Muscle of back (tissue), 13 donors: ENCODE results near the gene TEX261. TPM values are rescaled to one million over a fixed set of nuclear protein-coding genes. Genes with fewer than 3 reads are reported as not detected.
"Not testable (repeated sequence)": the region's sequence is repeated elsewhere in the genome, so short reads cannot be mapped to it uniquely, and the experiment has no call there.

Experiments
- DNase-seq, 3 donors: peaks; one replicate each; pipeline versions ENCODE4 v3.0.0 to v3.0.0-alpha.2; 2013
- long read RNA-seq, 9 donors: transcript quantifications; one replicate each; lab custom pipeline, GENCODE V29; 2026
- polyA plus RNA-seq, 10 donors: library from polyadenylated mRNA; unstranded; fragments of 120-200 nt; gene quantifications; one replicate each; pipeline ENCODE4 v1.2.1, GENCODE V29; 2013; ENCODE audit not compliant: insufficient read length in 10 of 10

The TEX261 gene
- 10 to 100 TPM; 34.6 to 51.4 (median 39.0) TPM for polyA plus RNA-seq
- long read RNA-seq, donor 1, transcript TEX261-201 (6 exons, 3,441 nt): minor isoform, 6 of 14 reads
- long read RNA-seq, donor 1, transcript TEX261-206 (4 exons, 590 nt): major isoform, 7 of 14 reads
- long read RNA-seq, donor 1, partial matches to known transcripts: 0 of 14 reads
- long read RNA-seq, donor 1, other reads (novel, unspliced or antisense): 0 of 14 reads
- long read RNA-seq, donor 2, transcript TEX261-201 (6 exons, 3,441 nt): major isoform, 5 of 11 reads
- long read RNA-seq, donor 2, partial matches to known transcripts: 0 of 11 reads
- long read RNA-seq, donor 2, other reads (novel, unspliced or antisense): 0 of 11 reads
- long read RNA-seq, donor 3: 0 reads
- long read RNA-seq, donor 4, transcript TEX261-201 (6 exons, 3,441 nt): major isoform, 5 of 9 reads
- long read RNA-seq, donor 4, partial matches to known transcripts: 0 of 9 reads
- long read RNA-seq, donor 4, other reads (novel, unspliced or antisense): 0 of 9 reads
- long read RNA-seq, donor 5, transcript TEX261-201 (6 exons, 3,441 nt): major isoform, 11 of 22 reads
- long read RNA-seq, donor 5, partial matches to known transcripts: 0 of 22 reads
- long read RNA-seq, donor 5, other reads (novel, unspliced or antisense): 0 of 22 reads
- long read RNA-seq, donor 6, transcript TEX261-201 (6 exons, 3,441 nt): major isoform, 11 of 18 reads
- long read RNA-seq, donor 6, partial matches to known transcripts: 0 of 18 reads
- long read RNA-seq, donor 6, other reads (novel, unspliced or antisense): 0 of 18 reads
- long read RNA-seq, donor 7, transcript TEX261-201 (6 exons, 3,441 nt): major isoform, 11 of 16 reads
- long read RNA-seq, donor 7, partial matches to known transcripts: 0 of 16 reads
- long read RNA-seq, donor 7, other reads (novel, unspliced or antisense): 0 of 16 reads
- long read RNA-seq, donor 8, transcript TEX261-201 (6 exons, 3,441 nt): major isoform, 6 of 10 reads
- long read RNA-seq, donor 8, partial matches to known transcripts: 0 of 10 reads
- long read RNA-seq, donor 8, other reads (novel, unspliced or antisense): 0 of 10 reads
- long read RNA-seq, donor 9, partial matches to known transcripts: 0 of 1 reads
- long read RNA-seq, donor 9, other reads (novel, unspliced or antisense): 0 of 1 reads

- peak; percentile 80 to 94 (median 86) for DNase-seq
Measured at GRCh38 chr2:70994699-70995425, at the start of gene TEX261. Gene TEX261 (minus strand): TSS chr2:70994873. CDS start chr2:70994757, 116 bp downstream.

GRCh38 chr2:71043531-71044407, 49.1 kb upstream of the TEX261 start:
- DNase-seq: no peak

- no peak for DNase-seq
Measured at GRCh38 chr2:71042287-71042686, 47.6 kb upstream of the TEX261 start.

GRCh38 chr2:71036296-71036695, 41.6 kb upstream of the TEX261 start:
- DNase-seq: not testable (repeated sequence)

- not testable (repeated sequence) for DNase-seq
Measured at GRCh38 chr2:71023553-71024243, 29.0 kb upstream of the TEX261 start.

GRCh38 chr2:71021394-71021793, 26.7 kb upstream of the TEX261 start:
- DNase-seq: not testable (repeated sequence)

- DNase-seq: not testable (repeated sequence)
Measured at GRCh38 chr2:71019989-71020388, 25.3 kb upstream of the TEX261 start.

- no peak for DNase-seq
Measured at GRCh38 chr2:71018625-71019024, 24.0 kb upstream of the TEX261 start.

GRCh38 chr2:71011786-71012185, 17.1 kb upstream of the TEX261 start:
- DNase-seq: not testable (repeated sequence)

- no peak for DNase-seq
Measured at GRCh38 chr2:71008342-71008741, 13.7 kb upstream of the TEX261 start.

- no peak for DNase-seq
Measured at GRCh38 chr2:71006955-71007799, 12.5 kb upstream of the TEX261 start.

GRCh38 chr2:71006323-71006722, 11.7 kb upstream of the TEX261 start:
- DNase-seq: no peak

- DNase-seq: no peak
Measured at GRCh38 chr2:71005271-71006202, 10.9 kb upstream of the TEX261 start.

GRCh38 chr2:71004857-71005256, 10.2 kb upstream of the TEX261 start:
- no peak for DNase-seq

GRCh38 chr2:71003966-71004755, 9.5 kb upstream of the TEX261 start:
- DNase-seq: no peak

- no peak for DNase-seq
Measured at GRCh38 chr2:71003396-71003795, 8.7 kb upstream of the TEX261 start.
